Skeletal muscle satellite cell (primary cell): ENCODE results near the gene ZNF189.

ENCODE experiments used
- H3K27me3 ChIP-seq: 2 replicates; pipeline ENCODE4 v1.7.0; 2013; ENCODE audit warnings: low read length; ENCODE audit not compliant: control insufficient read depth, insufficient read depth
- H3K36me3 ChIP-seq: 2 replicates; pipeline ENCODE4 v1.7.0; 2013; ENCODE audit warnings: mild to moderate bottlenecking, control low read depth, low read length; ENCODE audit not compliant: insufficient read depth
- H3K4me1 ChIP-seq: 2 replicates; pipeline ENCODE4 v1.7.0; 2013; ENCODE audit warnings: low read length; ENCODE audit not compliant: control insufficient read depth, insufficient read depth
- H3K4me2 ChIP-seq: 2 replicates; pipeline ENCODE4 v1.7.0; 2013; ENCODE audit warnings: mild to moderate bottlenecking, low read length
- H3K4me3 ChIP-seq: 2 replicates; pipeline ENCODE4 v1.7.0; 2013; ENCODE audit warnings: low read length
- H3K9ac ChIP-seq: 2 replicates; pipeline ENCODE4 v1.7.0; 2013; ENCODE audit warnings: mild to moderate bottlenecking, low read depth, low read length, moderate library complexity
- H3K9me3 ChIP-seq: replicated peaks from 2 replicates; pipeline ENCODE4 v1.7.0; 2013; ENCODE audit warnings: mild to moderate bottlenecking, control low read depth, low read length

Gene ZNF189

DNA sequence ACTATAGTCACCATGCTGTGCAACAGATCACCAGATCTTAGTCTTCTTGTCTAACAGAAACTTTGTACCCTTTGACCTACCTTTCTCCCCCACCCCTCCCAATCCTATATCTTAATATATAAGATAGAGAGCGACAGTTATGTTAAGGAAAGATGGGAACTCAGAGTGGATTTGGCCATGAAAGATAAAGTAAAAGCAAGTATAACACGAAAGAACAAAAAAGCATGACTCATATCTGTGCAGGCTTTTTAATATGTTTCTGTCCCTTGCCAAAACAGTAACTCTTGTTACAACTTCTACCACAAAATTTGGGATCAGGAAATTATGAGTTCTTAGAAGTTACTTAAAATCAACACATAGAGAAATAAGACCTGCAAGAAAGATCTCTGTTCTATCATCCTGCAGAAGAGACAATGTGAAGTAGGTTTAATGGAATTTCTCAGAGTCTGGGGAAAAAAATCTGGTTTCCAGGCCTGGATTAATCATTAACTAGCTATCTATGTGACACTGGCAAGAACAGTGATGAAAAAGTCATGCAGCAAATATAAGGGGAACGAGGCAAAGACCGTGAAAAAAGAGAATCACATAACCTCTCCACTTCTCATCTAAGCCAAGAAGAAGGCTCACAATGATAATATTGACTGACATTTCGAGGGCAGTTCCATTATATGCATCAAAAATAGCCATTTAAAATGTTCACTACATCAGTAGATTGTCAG, 32.5 kb upstream of the ZNF189 start:
- Histone ChIP-seq H3K4me3 (no peak overlapping the region), H3K4me1 (no peaks in the 10 kb centered on the region), H3K36me3 (no peaks in the 10 kb centered on the region), H3K9me3 (no peaks in the 10 kb centered on the region), H3K4me2 (no peak overlapping the region), H3K9ac (no peak overlapping the region), H3K27me3 (no peaks in the 10 kb centered on the region)

DNA sequence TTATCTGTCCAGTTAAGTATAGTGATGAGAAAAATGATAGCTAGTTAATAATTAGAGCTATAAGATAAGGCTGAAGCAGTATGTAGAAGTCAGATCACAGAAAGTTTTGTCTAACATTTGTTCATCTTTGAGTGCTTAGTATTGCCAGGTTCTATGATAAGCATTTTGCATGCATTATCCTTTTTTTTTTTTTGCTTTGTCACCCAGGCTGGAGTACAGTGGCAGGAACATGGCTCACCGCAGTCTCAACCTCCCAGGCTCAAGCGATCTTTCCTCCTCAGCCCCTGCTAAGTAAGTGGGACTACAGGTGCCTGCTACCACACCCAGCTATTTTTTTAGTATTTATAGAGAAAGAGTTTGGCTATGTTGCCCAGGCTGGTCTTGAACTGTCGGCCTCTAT, 31.3 kb upstream of the ZNF189 start:
- H3K36me3 ChIP-seq = no peaks in the 10 kb centered on the region
- no peaks in the 10 kb centered on the region for H3K27me3 ChIP-seq
- no peaks in the 10 kb centered on the region for H3K9me3 ChIP-seq
- no peak overlapping the region for H3K9ac ChIP-seq
- no peaks in the 10 kb centered on the region for H3K4me1 ChIP-seq
- no peak overlapping the region for H3K4me2 ChIP-seq
- no peak overlapping the region for H3K4me3 ChIP-seq

GRCh38 chr9:101369286-101369685, 29.4 kb upstream of the ZNF189 start:
- Histone ChIP-seq H3K4me3 (no peak overlapping the region), H3K4me1 (no peaks in the 10 kb centered on the region), H3K9me3 (no peaks in the 10 kb centered on the region), H3K27me3 (no peaks in the 10 kb centered on the region), H3K4me2 (no peak overlapping the region), H3K9ac (no peak overlapping the region), H3K36me3 (no peaks in the 10 kb centered on the region)

GRCh38 chr9:101369884-101370531, 28.6 kb upstream of the ZNF189 start:
- Histone ChIP-seq H3K27me3 (no peaks in the 10 kb centered on the region), H3K4me2 (no peak overlapping the region), H3K36me3 (no peaks in the 10 kb centered on the region), H3K9ac (no peak overlapping the region), H3K4me3 (no peak overlapping the region), H3K9me3 (no peaks in the 10 kb centered on the region), H3K4me1 (no peaks in the 10 kb centered on the region)

- H3K4me2 ChIP-seq = no peak overlapping the region
Observed at GRCh38 chr9:101371813-101372212, 26.8 kb upstream of the ZNF189 start.

GRCh38 chr9:101372327-101373118, 26.1 kb upstream of the ZNF189 start:
- H3K4me1 ChIP-seq = peaks cover 7% of the 10 kb centered on the region
- no peak overlapping the region for H3K4me2 ChIP-seq
- no peaks in the 10 kb centered on the region for H3K27me3 ChIP-seq
- no peaks in the 10 kb centered on the region for H3K36me3 ChIP-seq
- H3K4me3 ChIP-seq = no peak overlapping the region
- H3K9me3 ChIP-seq = no peaks in the 10 kb centered on the region
- no peak overlapping the region for H3K9ac ChIP-seq

More at GRCh38 chr9:101371813-101372212, 26.8 kb upstream of the ZNF189 start:
- Histone ChIP-seq H3K9ac (no peak overlapping the region), H3K9me3 (no peaks in the 10 kb centered on the region), H3K36me3 (no peaks in the 10 kb centered on the region), H3K4me1 (peaks cover 6% of the 10 kb centered on the region), H3K4me3 (no peak overlapping the region), H3K27me3 (no peaks in the 10 kb centered on the region)

- H3K36me3 ChIP-seq = no peaks in the 10 kb centered on the region
- peaks cover 7% of the 10 kb centered on the region for H3K4me1 ChIP-seq
- no peak overlapping the region for H3K4me2 ChIP-seq
- H3K9me3 ChIP-seq = no peaks in the 10 kb centered on the region
- no peak overlapping the region for H3K4me3 ChIP-seq
- no peak overlapping the region for H3K9ac ChIP-seq
- no peaks in the 10 kb centered on the region for H3K27me3 ChIP-seq
Observed at GRCh38 chr9:101375546-101375945, 23.1 kb upstream of the ZNF189 start.

DNA sequence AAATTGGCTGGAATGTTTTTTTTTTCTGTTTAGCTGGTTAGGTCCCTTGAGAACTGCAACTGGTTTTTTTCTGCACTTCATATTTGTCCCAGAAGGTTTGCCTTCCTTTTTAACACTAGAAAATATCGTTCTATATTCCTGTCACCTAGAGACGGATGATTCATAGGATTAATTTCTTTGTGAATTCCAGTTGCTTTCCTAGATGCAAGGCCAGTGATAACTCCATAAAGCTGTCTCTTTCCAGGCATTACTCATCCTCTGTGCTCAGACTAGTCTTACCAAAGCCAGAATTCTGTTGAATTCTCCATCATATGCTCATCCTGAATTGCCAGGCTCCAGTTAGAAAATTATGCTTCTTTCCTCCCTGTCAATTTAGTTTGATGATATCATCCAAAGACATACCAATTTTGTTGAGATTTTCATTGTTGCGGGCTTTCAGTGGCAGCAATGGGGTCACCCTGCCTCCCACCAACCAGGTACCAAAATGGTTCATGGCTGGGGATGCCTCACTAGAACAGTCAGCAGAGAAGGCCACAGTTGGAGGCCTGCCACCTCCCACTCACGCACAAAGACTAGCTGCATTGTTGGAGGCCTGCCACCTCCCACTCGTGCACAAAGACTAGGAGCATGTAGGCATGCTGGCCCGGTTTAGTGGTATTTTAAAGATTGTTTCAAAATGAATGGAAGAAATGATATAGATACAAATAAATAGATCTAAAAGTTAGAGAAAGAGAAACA, 22.4 kb upstream of the ZNF189 start:
- Histone ChIP-seq H3K9me3 (no peaks in the 10 kb centered on the region), H3K4me3 (no peak overlapping the region), H3K36me3 (no peaks in the 10 kb centered on the region), H3K4me2 (no peak overlapping the region), H3K4me1 (peaks cover 7% of the 10 kb centered on the region), H3K27me3 (no peaks in the 10 kb centered on the region), H3K9ac (no peak overlapping the region)

GRCh38 chr9:101380295-101380694, 18.4 kb upstream of the ZNF189 start:
- no peaks in the 10 kb centered on the region for H3K36me3 ChIP-seq
- H3K9me3 ChIP-seq = no peaks in the 10 kb centered on the region
- no peak overlapping the region for H3K4me3 ChIP-seq
- peaks cover 7% of the 10 kb centered on the region for H3K4me1 ChIP-seq
- H3K9ac ChIP-seq = no peak overlapping the region
- H3K4me2 ChIP-seq = no peak overlapping the region
- no peaks in the 10 kb centered on the region for H3K27me3 ChIP-seq

DNA sequence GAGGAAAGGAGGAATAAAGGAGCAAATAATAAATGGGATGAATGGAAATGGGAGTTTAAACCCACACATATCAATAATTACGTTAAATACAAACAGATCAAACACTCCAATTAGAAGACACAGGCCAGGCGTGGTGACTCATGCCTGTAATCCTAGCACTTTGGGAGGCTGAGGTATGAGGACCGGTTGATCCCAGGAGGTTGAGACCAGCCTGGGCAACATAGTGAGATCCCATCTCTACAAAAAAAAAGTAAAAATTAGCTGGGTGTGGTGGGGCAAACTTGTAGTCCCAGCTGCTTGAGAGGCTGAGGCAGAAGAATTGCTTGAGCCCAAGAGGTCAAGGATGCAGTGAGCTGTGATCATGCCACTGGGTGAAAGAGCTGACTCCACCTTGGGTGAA, 17.5 kb upstream of the ZNF189 start:
- Histone ChIP-seq H3K4me2 (no peak overlapping the region), H3K9me3 (no peaks in the 10 kb centered on the region), H3K27me3 (no peaks in the 10 kb centered on the region), H3K36me3 (no peaks in the 10 kb centered on the region), H3K9ac (no peak overlapping the region), H3K4me3 (no peak overlapping the region), H3K4me1 (peaks cover 7% of the 10 kb centered on the region)

DNA sequence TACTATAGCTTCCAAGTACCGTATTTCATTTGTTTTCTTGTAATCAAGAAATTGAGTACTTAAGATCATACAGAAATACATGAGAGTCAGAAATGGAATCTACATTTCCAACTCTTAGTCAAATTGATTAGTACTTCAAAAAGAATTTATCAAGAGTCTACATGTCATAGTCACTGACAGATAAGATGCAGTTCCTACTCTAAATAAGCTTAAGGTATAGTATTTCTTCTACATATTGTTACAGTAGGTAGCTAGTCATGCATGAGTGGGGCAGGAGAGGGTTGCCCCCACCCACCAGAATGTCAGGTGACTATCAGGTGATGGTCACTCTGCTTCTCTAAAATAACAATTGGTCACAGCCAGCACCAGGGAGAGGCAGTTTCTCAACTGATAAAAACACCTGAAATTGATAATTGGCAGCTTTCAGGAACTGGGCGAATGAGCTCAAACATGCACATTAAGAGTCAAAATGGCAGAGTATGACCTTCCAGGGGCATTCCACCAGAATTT, 16.8 kb upstream of the ZNF189 start:
- H3K9me3 ChIP-seq = no peaks in the 10 kb centered on the region
- H3K4me2 ChIP-seq = no peak overlapping the region
- no peak overlapping the region for H3K9ac ChIP-seq
- no peaks in the 10 kb centered on the region for H3K27me3 ChIP-seq
- H3K36me3 ChIP-seq = no peaks in the 10 kb centered on the region
- H3K4me3 ChIP-seq = no peak overlapping the region
- no peaks in the 10 kb centered on the region for H3K4me1 ChIP-seq
